Spleen (tissue), 11 donors: ENCODE data around the gene RAC2. TPM values are rescaled to one million over a fixed set of nuclear protein-coding genes. Genes with fewer than 3 reads are reported as not detected.

Experiments
- DNase-seq: peaks from one replicate; pipeline ENCODE4 v3.0.0-alpha.2; 2020
- H3K27ac ChIP-seq, 8 donors: fragments of 200-600 bp; sonication (generic) in 7 of 8; 1 replicate in 4 of 8; 2 replicates in 4 of 8; pipeline versions ENCODE4 v1.5.0 to v1.8.0; 2016 to 2021; ENCODE audit warnings: inconsistent platforms in 4 of 8, mild to moderate bottlenecking in 4 of 8, moderate library complexity in 1 of 8
- H3K27me3 ChIP-seq, 7 donors: fragments of 200-600 bp; sonication (generic) in 6 of 7; replicated peaks in 1 of 7; 1 replicate in 4 of 7; 2 replicates in 3 of 7; pipeline versions ENCODE4 v1.5.0 to v1.8.0; 2016 to 2021; ENCODE audit warnings: inconsistent platforms in 3 of 7, mild to moderate bottlenecking in 1 of 7
- H3K36me3 ChIP-seq, 6 donors: fragments of 200-600 bp; sonication (generic) in 5 of 6; 1 replicate in 4 of 6; 2 replicates in 2 of 6; pipeline versions ENCODE4 v1.5.0 to v1.8.0; 2016 to 2021; ENCODE audit warnings: inconsistent platforms in 2 of 6
- H3K4me1 ChIP-seq, 6 donors: fragments of 200-600 bp; sonication (generic) in 5 of 6; 1 replicate in 3 of 6; 2 replicates in 3 of 6; pipeline versions ENCODE4 v1.5.0 to v1.8.0; 2016 to 2021; ENCODE audit warnings: inconsistent platforms in 3 of 6
- H3K4me3 ChIP-seq, 8 donors: fragments of 200-600 bp; sonication (generic) in 7 of 8; 1 replicate in 4 of 8; 2 replicates in 4 of 8; pipeline versions ENCODE4 v1.5.0 to v1.8.0; 2016 to 2021; ENCODE audit warnings: inconsistent platforms in 4 of 8, mild to moderate bottlenecking in 4 of 8, moderate library complexity in 2 of 8
- H3K9me3 ChIP-seq, 8 donors: fragments of 200-600 bp; sonication (generic) in 7 of 8; 1 replicate in 4 of 8; 2 replicates in 4 of 8; pipeline versions ENCODE4 v1.5.0 to v1.8.0; 2016 to 2021; ENCODE audit warnings: inconsistent platforms in 4 of 8
- POLR2A ChIP-seq, 3 donors: fragments of 450-650 bp; IDR thresholded peaks; one replicate each; pipeline ENCODE4 v1.5.1; 2017; ENCODE audit warnings: antibody characterized with exemption in 3 of 3, mild to moderate bottlenecking in 1 of 3
- POLR2AphosphoS5 ChIP-seq, 3 donors: sonication (generic); formaldehyde crosslinking; IDR thresholded peaks; one replicate each; pipeline ENCODE4 v1.5.1; 2017; ENCODE audit warnings: antibody characterized with exemption in 3 of 3
- WGBS, 5 donors: extraction: QIAGEN DNeasy Blood & Tissue Kit in 3 of 5; methylation state at CpG; one replicate each; pipeline versions ENCODE4 v1.1.5 to v1.1.7; 2013 to 2018; 5-methylcytosine and 5-hydroxymethylcytosine counted together
- intact Hi-C: fragments of 100-400 bp; cut with DNase I; formaldehyde crosslinking; loops from one replicate; pipeline ENCODE4 v1.15.0; 2023; ENCODE audit warnings: low total_unique reads
- polyA plus RNA-seq, 3 donors: library from polyadenylated mRNA; stranded (reverse); fragments of 200-250 nt; gene quantifications; one replicate each; pipeline ENCODE4 v1.2.1, GENCODE V29; 2013
- total RNA-seq, 7 donors: library from RNA; depleted of rRNA in 3 of 7; stranded (reverse); fragments of >200 nt in 3 of 7; fragmentation: NEBNext Ultra II Directional in 4 of 7; extraction: Animal tissue kit (Norgen Biotek cat#: 25700) in 4 of 7; gene quantifications; one replicate each; pipeline versions ENCODE4 v1.1.0 to v1.2.1, GENCODE V29; 2016 to 2021
- TF ChIP-seq, protein P1 (sequence below), 11 experiments: fragments of 200-600 bp in 7 of 11; fragments of 450-650 bp in 4 of 11; sonication (generic) in 4 of 11; IDR thresholded peaks in 8 of 11; conservative IDR thresholded peaks in 3 of 11; 1 replicate in 7 of 11; 2 replicates in 4 of 11; pipeline versions ENCODE4 v1.4.0 to v1.8.0; 2016 to 2021; ENCODE audit warnings: antibody characterized with exemption in 11 of 11, inconsistent platforms in 4 of 11, mild to moderate bottlenecking in 1 of 11
- donor health status: healthy with polysubstance abuse.
- donor health status: DM: no; HTN: no; CAD: no; lungs with moderate emphysema.
- donor health status: DM: no; HTN: no; CAD: no.
- donor health status: Bipolar disorder and iron deficiency.
- donor health status: healthy.
- donor health status: DM: no; HTN: no; CAD: no.
- donor health status: DM: yes; HTN: yes; CAD: no.

The RAC2 gene
- total and polyA plus RNA-seq, 10 donors: 270 to 493 (median 393) TPM

DNA sequence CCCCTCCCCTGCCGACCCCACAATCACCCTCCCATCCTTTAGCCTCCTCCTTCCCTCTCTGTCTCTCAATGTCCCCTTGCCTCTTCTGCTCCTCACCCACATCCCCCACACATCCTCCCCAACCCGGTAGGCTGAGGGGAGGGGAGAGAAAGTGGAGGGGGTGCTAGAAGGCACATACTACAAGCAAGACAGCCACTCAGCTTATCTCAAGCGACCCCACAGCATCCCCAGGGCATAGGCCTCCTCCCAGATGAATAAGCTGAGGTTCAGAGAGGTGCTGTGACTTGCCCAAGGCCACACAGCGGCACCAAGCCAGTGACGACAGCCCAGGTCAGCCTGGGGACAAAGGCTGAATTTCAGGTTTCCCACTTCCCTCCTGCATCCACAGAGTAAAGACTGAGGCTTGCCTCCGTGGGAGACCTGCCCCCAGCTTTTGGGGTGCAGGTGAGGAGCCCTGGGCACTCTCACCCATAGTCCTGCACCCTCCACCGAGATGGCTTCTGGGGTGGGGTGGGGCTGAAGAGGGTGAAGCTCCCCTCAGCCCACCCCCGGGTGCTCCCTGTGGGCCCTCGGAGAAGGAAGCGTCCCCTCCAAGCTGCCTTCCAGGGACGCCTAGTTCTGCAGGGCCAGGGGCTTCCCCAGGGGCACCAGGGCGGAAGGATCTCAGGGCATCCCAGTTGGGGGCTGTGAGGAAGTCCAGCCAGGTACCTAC lies 511 bp downstream of the RAC2 start:
- H3K36me3 ChIP-seq: peaks cover 0 to 36% (median 29%) of the 10 kb centered on the region in 6 donors
- intact Hi-C loops: no loop called here
- H3K27me3 ChIP-seq: peaks cover 0 to 43% (median 0%) of the 10 kb centered on the region in 7 donors
- WGBS, 5 donors: 5 to 16% (median 9%) methylated on average over 5 to 12 of the region's 12 CpGs
- H3K4me3 ChIP-seq: peak overlapping the region; percentile 70 to 98 (median 86)
- peaks cover 46 to 85% (median 71%) of the 10 kb centered on the region in 6 donors for H3K4me1 ChIP-seq
- H3K9me3 ChIP-seq: no peaks in the 10 kb centered on the region
- DNase-seq: peak; percentile 87
- peak in 1 of 3 donors; percentile 23 for TF ChIP-seq POLR2AphosphoS5 (IDR thresholded peaks at IDR 0.05)
- TF ChIP-seq, protein P1, sequence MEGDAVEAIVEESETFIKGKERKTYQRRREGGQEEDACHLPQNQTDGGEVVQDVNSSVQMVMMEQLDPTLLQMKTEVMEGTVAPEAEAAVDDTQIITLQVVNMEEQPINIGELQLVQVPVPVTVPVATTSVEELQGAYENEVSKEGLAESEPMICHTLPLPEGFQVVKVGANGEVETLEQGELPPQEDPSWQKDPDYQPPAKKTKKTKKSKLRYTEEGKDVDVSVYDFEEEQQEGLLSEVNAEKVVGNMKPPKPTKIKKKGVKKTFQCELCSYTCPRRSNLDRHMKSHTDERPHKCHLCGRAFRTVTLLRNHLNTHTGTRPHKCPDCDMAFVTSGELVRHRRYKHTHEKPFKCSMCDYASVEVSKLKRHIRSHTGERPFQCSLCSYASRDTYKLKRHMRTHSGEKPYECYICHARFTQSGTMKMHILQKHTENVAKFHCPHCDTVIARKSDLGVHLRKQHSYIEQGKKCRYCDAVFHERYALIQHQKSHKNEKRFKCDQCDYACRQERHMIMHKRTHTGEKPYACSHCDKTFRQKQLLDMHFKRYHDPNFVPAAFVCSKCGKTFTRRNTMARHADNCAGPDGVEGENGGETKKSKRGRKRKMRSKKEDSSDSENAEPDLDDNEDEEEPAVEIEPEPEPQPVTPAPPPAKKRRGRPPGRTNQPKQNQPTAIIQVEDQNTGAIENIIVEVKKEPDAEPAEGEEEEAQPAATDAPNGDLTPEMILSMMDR (IDR thresholded peaks at IDR 0.05 in 8 of 11, conservative IDR thresholded peaks at IDR 0.05 in 3 of 11): no peak
- H3K27ac ChIP-seq: peak overlapping the region; percentile 81 to 99 (median 94)

DNA sequence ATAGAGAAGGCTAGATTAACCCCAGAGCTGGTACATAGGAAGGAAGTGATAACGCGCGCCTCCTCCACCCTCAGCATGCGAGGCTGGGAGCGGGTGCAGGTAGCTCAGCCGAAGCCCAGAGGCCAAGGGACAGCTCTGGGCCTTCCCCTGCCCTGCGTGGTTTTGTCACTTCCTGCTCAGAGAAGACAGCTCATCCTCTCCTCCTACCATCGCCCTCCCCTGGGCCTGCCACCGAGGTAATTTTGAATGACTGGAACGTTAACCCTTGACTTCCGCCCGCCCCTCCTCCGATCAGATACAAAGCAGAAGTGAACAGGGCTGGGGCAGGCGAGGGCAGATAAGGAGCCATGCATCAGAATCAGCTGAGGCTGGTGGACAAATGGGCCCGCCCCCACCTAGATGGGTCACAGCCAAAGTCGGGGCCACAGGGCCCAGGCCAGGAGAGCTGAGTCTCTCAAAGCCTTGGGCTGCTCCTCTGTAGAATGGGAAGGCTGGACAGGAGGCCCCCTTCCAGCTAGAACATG lies 1.6 kb downstream of the RAC2 start:
- WGBS, 5 donors: 8 to 18% (median 14%) methylated on average over 10 to 16 of the region's 16 CpGs
- Histone ChIP-seq H3K27me3 (peaks cover 0 to 43% (median 0%) of the 10 kb centered on the region in 7 donors), H3K36me3 (peaks cover 0 to 47% (median 31%) of the 10 kb centered on the region in 6 donors), H3K4me3 (peak overlapping the region; percentile 70 to 98 (median 86)), H3K27ac (peak overlapping the region; percentile 81 to 99 (median 94)), H3K9me3 (no peaks in the 10 kb centered on the region), H3K4me1 (peaks cover 57 to 94% (median 81%) of the 10 kb centered on the region in 6 donors)
- intact Hi-C loops: no loop called here
- TF ChIP-seq POLR2AphosphoS5 (IDR thresholded peaks at IDR 0.05): peak; percentile 89 to 91 (median 91)
- TF ChIP-seq, protein P1 (IDR thresholded peaks at IDR 0.05 in 8 of 11, conservative IDR thresholded peaks at IDR 0.05 in 3 of 11): peak in 3 of 11 experiments; percentile 15 to 24 (median 18)
- TF ChIP-seq POLR2A (IDR thresholded peaks at IDR 0.05): peak in 2 of 3 donors; percentile 10 to 37
- DNase-seq: peak; percentile 97

DNA sequence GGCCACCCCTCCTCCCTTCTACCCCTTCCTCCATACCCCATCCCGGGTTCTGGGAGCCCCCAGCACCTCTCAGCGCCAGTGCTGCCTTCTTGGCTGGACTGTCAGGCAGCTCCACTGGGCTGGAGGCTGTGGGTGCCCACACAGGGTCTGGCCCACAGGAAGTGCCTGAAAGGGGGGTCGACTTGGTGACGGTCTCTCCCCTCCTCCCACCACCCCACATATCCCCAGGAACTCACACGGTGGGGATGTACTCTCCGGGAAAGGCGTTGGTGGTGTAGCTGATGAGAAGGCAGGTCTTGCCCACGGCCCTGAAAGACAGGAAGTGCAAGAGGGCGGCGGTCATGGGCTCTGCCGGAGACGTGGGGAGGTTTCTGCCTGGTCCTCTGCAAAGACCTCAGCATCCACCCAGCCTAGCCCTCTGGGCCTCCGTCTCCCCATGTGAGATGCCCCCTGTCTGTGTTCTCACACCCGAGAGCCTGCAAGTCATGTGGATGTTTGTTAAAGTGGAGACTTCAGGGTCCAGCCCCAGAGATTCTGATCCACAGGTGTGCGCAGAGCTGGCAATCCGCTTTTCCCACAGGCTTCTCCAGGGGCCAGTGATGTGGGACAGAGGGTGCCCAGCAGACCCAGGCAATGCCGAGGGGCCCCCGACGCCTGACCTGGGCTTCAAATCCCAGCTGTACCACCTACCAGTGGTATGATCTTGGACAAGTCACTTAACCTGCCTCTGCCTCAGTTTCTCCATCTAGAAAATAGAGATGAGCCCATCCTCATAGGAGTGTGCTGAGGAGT lies 2.5 kb downstream of the RAC2 start:
- peaks cover 63 to 100% (median 90%) of the 10 kb centered on the region in 6 donors for H3K4me1 ChIP-seq
- TF ChIP-seq, protein P1 (IDR thresholded peaks at IDR 0.05 in 8 of 11, conservative IDR thresholded peaks at IDR 0.05 in 3 of 11): no peak
- TF ChIP-seq POLR2AphosphoS5 (IDR thresholded peaks at IDR 0.05): peak; percentile 55 to 71 (median 60)
- no peaks in the 10 kb centered on the region for H3K9me3 ChIP-seq
- H3K36me3 ChIP-seq: peaks cover 0 to 56% (median 36%) of the 10 kb centered on the region in 6 donors
- peak overlapping the region; percentile 40 to 99 (median 94) for H3K27ac ChIP-seq
- peaks cover 0 to 43% (median 0%) of the 10 kb centered on the region in 7 donors for H3K27me3 ChIP-seq
- DNase-seq: peak; percentile 92
- H3K4me3 ChIP-seq: peak overlapping the region; percentile 34 to 98 (median 84)
- 24 to 33% (median 32%) methylated on average over 12 to 19 of the region's 19 CpGs for WGBS, 5 donors
- intact Hi-C loops: no loop called here
